HCT116 (cell line): Measurements from ENCODE around the gene UPP1. TPM values are rescaled to one million over a fixed set of nuclear protein-coding genes. Genes with fewer than 3 reads are reported as not detected.

Experiments
- ATAC-seq: fragments of 200-7000 bp; cut with Tn5 transposase; 2 replicates; pipeline ENCODE4 v1.9.1; 2020; ENCODE audit warnings: mild to moderate bottlenecking, moderate library complexity
- BruUV-seq: library from RNA; stranded (reverse); fragments of 400-500 nt; replicated peaks from 2 replicates; lab custom pipeline; 2021; lab: Mats Ljungman, UMichigan
- CTCF ChIA-PET: fragments of 300-600 bp; sonication (Branson Sonifier 250); formaldehyde crosslinking; loops from one replicate; lab custom pipeline; 2021; ENCODE audit warnings: antibody characterized with exemption; lab: Charles Lee
- POLR2A ChIA-PET: fragments of 300-600, 350-600 bp; sonication (Branson Sonifier 250); formaldehyde crosslinking; loops from one replicate; lab custom pipeline; 2021; ENCODE audit warnings: antibody characterized with exemption; lab: Charles Lee
- RAD21 ChIA-PET, 2 experiments: fragments of 300-600 bp; sonication (Branson Sonifier 250); formaldehyde crosslinking; loops; one replicate each; lab custom pipeline; 2023; ENCODE audit warnings: low total read pairs in 2 of 2; ENCODE audit not compliant: uncharacterized antibody in 2 of 2, unreplicated experiment in 2 of 2, low non-redundant PET in 1 of 2; lab: Charles Lee
- DNase-seq: peaks from one replicate; pipeline ENCODE4 v3.0.0-alpha.2; 2010; ENCODE audit warnings: low read depth, low spot score
- H2AFZ ChIP-seq: fragments of 200-600 bp; shearing (Covaris generic), sonication (generic); 2 replicates; pipeline ENCODE4 v1.6.1; 2017; ENCODE audit warnings: low read depth, mixed run types, mixed read lengths, antibody characterized with exemption, low read length; ENCODE audit not compliant: poor library complexity, severe bottlenecking
- H3K27ac ChIP-seq: 2 replicates; pipeline ENCODE4 v1.5.1; 2012; ENCODE audit warnings: low read depth, low read length
- H3K27me3 ChIP-seq: fragments of 200-600 bp; sonication (generic); 2 replicates; pipeline ENCODE4 v1.6.1; 2016; ENCODE audit warnings: mixed run types, low read length, mixed read lengths; ENCODE audit not compliant: insufficient read depth
- H3K36me3 ChIP-seq, 2 experiments: fragments of 200-500 bp in 1 of 2; fragments of 200-600 bp in 1 of 2; sonication (Bioruptor generic) in 1 of 2; sonication (generic) in 1 of 2; 2 replicates each; pipeline versions ENCODE4 v1.5.1 to v1.6.1; 2014 to 2016; ENCODE audit warnings: low read length in 2 of 2, inconsistent platforms in 1 of 2, mixed read lengths in 1 of 2, mixed run types in 1 of 2; ENCODE audit not compliant: insufficient read depth in 2 of 2, control insufficient read depth in 1 of 2
- H3K4me1 ChIP-seq, 2 experiments: fragments of 200-600 bp in 1 of 2; sonication (generic) in 1 of 2; 2 replicates each; pipeline versions ENCODE4 v1.5.1 to v1.6.1; 2012 to 2017; ENCODE audit warnings: low read length in 2 of 2, inconsistent platforms in 1 of 2, mild to moderate bottlenecking in 1 of 2, mixed read lengths in 1 of 2, mixed run types in 1 of 2, moderate library complexity in 1 of 2; ENCODE audit not compliant: insufficient read depth in 2 of 2, control insufficient read depth in 1 of 2
- H3K4me2 ChIP-seq: fragments of 200-600 bp; sonication (generic); 2 replicates; pipeline ENCODE4 v1.6.1; 2017; ENCODE audit warnings: mixed run types, low read length, mixed read lengths
- H3K4me3 ChIP-seq, 2 experiments: fragments of 200-600 bp in 1 of 2; sonication (generic) in 1 of 2; replicated peaks in 1 of 2; 2 replicates each; pipeline ENCODE4 v1.5.1; 2011 to 2016; ENCODE audit warnings: low read length in 2 of 2, control low read depth in 1 of 2, low read depth in 1 of 2, mild to moderate bottlenecking in 1 of 2, mixed read lengths in 1 of 2, mixed run types in 1 of 2
- H3K79me2 ChIP-seq: fragments of 200-600 bp; sonication (generic); 2 replicates; pipeline ENCODE4 v1.6.1; 2017; ENCODE audit warnings: mild to moderate bottlenecking, mixed run types, low read length, moderate library complexity, mixed read lengths; ENCODE audit not compliant: insufficient read depth
- H3K9ac ChIP-seq: fragments of 200-600 bp; sonication (generic); 2 replicates; pipeline ENCODE4 v1.6.1; 2016; ENCODE audit warnings: low read length, mixed read lengths
- H3K9me2 ChIP-seq: fragments of 200-600 bp; sonication (generic), shearing (Covaris generic); 2 replicates; pipeline ENCODE4 v1.6.1; 2017; ENCODE audit warnings: mixed run types, mild to moderate bottlenecking, moderate library complexity; ENCODE audit not compliant: insufficient read depth
- H3K9me3 ChIP-seq, 2 experiments: fragments of 200-500 bp in 1 of 2; fragments of 200-600 bp in 1 of 2; sonication (Bioruptor generic) in 1 of 2; sonication (generic) in 1 of 2; 2 replicates each; pipeline ENCODE4 v1.6.1; 2014 to 2017; ENCODE audit warnings: low read length in 2 of 2, mixed read lengths in 2 of 2, inconsistent platforms in 1 of 2, low read depth in 1 of 2, mild to moderate bottlenecking in 1 of 2, mixed run types in 1 of 2, moderate library complexity in 1 of 2; ENCODE audit not compliant: control insufficient read depth in 1 of 2, insufficient read depth in 1 of 2
- H4K20me1 ChIP-seq: fragments of 200-600 bp; sonication (generic), shearing (Covaris generic); 2 replicates; pipeline ENCODE4 v1.6.1; 2017; ENCODE audit warnings: mixed run types, mild to moderate bottlenecking, moderate library complexity; ENCODE audit not compliant: insufficient read depth
- ATF3 ChIP-seq: IDR thresholded peaks from 2 replicates; pipeline ENCODE4 v1.6.1; 2012
- CBX3 ChIP-seq: IDR thresholded peaks from 2 replicates; pipeline ENCODE4 v1.6.1; 2012; ENCODE audit warnings: low read depth
- CEBPB ChIP-seq: IDR thresholded peaks from 2 replicates; pipeline ENCODE4 v1.6.1; 2012; ENCODE audit warnings: low read depth
- EZH2 ChIP-seq: fragments of 200-600 bp; sonication (generic); IDR thresholded peaks from 2 replicates; pipeline ENCODE4 v1.6.1; 2017; ENCODE audit warnings: antibody characterized with exemption, mixed run types
- EZH2phosphoT487 ChIP-seq: fragments of 200-600 bp; IDR thresholded peaks from 2 replicates; pipeline ENCODE4 v1.6.1; 2018; ENCODE audit warnings: antibody characterized with exemption, borderline replicate concordance
- FOSL1 ChIP-seq: IDR thresholded peaks from 2 replicates; pipeline ENCODE4 v1.6.1; 2012; ENCODE audit warnings: low read depth
- JUND ChIP-seq: IDR thresholded peaks from 2 replicates; pipeline ENCODE4 v1.6.1; 2012
- MAX ChIP-seq: IDR thresholded peaks from 2 replicates; pipeline ENCODE4 v1.6.1; 2012
- POLR2A ChIP-seq: IDR thresholded peaks from 2 replicates; pipeline ENCODE4 v1.7.0; 2011; ENCODE audit warnings: borderline replicate concordance; ENCODE audit not compliant: insufficient read depth, insufficient read length; ENCODE audit errors: extremely low read depth
- POLR2AphosphoS5 ChIP-seq: IDR thresholded peaks from 2 replicates; pipeline ENCODE4 v1.6.1; 2011; ENCODE audit warnings: mild to moderate bottlenecking, low read depth, low read length, moderate library complexity
- RAD21 ChIP-seq: IDR thresholded peaks from 2 replicates; pipeline ENCODE4 v1.6.1; 2012; ENCODE audit warnings: low read depth, mild to moderate bottlenecking
- REST ChIP-seq: IDR thresholded peaks from 2 replicates; pipeline ENCODE4 v1.6.1; 2012; ENCODE audit warnings: low read depth
- SIN3A ChIP-seq: IDR thresholded peaks from 2 replicates; pipeline ENCODE4 v1.6.1; 2012; ENCODE audit warnings: low read depth
- SP1 ChIP-seq: IDR thresholded peaks from 2 replicates; pipeline ENCODE4 v1.6.1; 2012; ENCODE audit warnings: low read depth
- SRF ChIP-seq: IDR thresholded peaks from 2 replicates; pipeline ENCODE4 v1.6.1; 2012; ENCODE audit warnings: low read depth
- TCF7L2 ChIP-seq: IDR thresholded peaks from 2 replicates; pipeline ENCODE4 v1.7.0; 2011; ENCODE audit warnings: borderline replicate concordance, inconsistent platforms; ENCODE audit not compliant: insufficient read depth, insufficient read length; ENCODE audit errors: extremely low read depth
- YY1 ChIP-seq: IDR thresholded peaks from 2 replicates; pipeline ENCODE4 v1.6.1; 2011; ENCODE audit warnings: low read length, low read depth, moderate library complexity, mild to moderate bottlenecking; ENCODE audit not compliant: insufficient replicate concordance; ENCODE audit errors: extremely low read depth
- ZBTB33 ChIP-seq: IDR thresholded peaks from 2 replicates; pipeline ENCODE4 v1.6.1; 2011; ENCODE audit warnings: mild to moderate bottlenecking, low read length, moderate library complexity; ENCODE audit not compliant: insufficient replicate concordance; ENCODE audit errors: extremely low read depth
- ZFX ChIP-seq: fragments of 450-650 bp; IDR thresholded peaks from 2 replicates; pipeline ENCODE4 v1.6.1; 2017
- ZNF274 ChIP-seq: fragments of 200-500 bp; sonication (Bioruptor generic); IDR thresholded peaks from 2 replicates; pipeline ENCODE4 v1.6.1; 2014; ENCODE audit warnings: mild to moderate bottlenecking, low read depth, low read length, inconsistent platforms
- intact Hi-C: fragments of 100-400 bp; cut with micrococcal nuclease; formaldehyde crosslinking; loops from 2 replicates; pipeline ENCODE4 v1.10.0; 2022
- total RNA-seq: library from RNA; stranded (reverse); gene quantifications from one replicate; pipeline ENCODE4 v1.2.1, GENCODE V29; 2021; ENCODE audit not compliant: unreplicated experiment

The UPP1 gene
- total RNA-seq, 1 experiment from 2014 or later, result 42.7 TPM

- ChIA-PET POLR2A (interaction anchor here (1.1 to 1.7 kb wide), 3 partner anchors 10 to 102 kb away, joined by 3 to 4 read pairs (median 3); no protein-coding TSS in a partner anchor), RAD21 (no interaction called here)
- peaks cover 2 to 31% of the 10 kb centered on the region in 2 experiments; a peak in 1 of 4 replicates for H3K36me3 ChIP-seq
Observed at GRCh38 chr7:48102530-48102929, 13.5 kb downstream of the UPP1 start.

More at GRCh38 chr7:48102530-48102929, 13.5 kb downstream of the UPP1 start:
- Histone ChIP-seq H3K4me3 (no peak overlapping the region), H4K20me1 (no peaks in the 10 kb centered on the region), H3K9ac (no peak overlapping the region), H3K9me3 (no peaks in the 10 kb centered on the region), H2AFZ (no peak overlapping the region), H3K79me2 (no peaks in the 10 kb centered on the region), H3K4me2 (no peak overlapping the region), H3K4me1 (no peaks in the 10 kb centered on the region), H3K27ac (no peak overlapping the region), H3K9me2 (no peaks in the 10 kb centered on the region), H3K27me3 (no peaks in the 10 kb centered on the region)
- TF ChIP-seq SRF (no peak), POLR2A (no peak), ZFX (no peak), EZH2 (no peak), POLR2AphosphoS5 (no peak), JUND (no peak), ZNF274 (no peak), ZBTB33 (no peak), SIN3A (no peak), ATF3 (no peak), CBX3 (no peak), SP1 (no peak), EZH2phosphoT487 (no peak), REST (no peak), FOSL1 (no peak), MAX (no peak), YY1 (no peak), RAD21 (no peak), CEBPB (no peak), TCF7L2 (no peak)
- intact Hi-C loops, result no loop called here
- DNase-seq, result no peak
- no peak for ATAC-seq
- CTCF ChIA-PET, result interaction anchor here (0.7 kb wide), 1 partner anchor 10 kb away, joined by 3 read pairs; no protein-coding TSS in a partner anchor
- no TSS peak for BruUV-seq
